H1 (cell line): Measurements from ENCODE around the gene CUEDC1. TPM values are rescaled to one million over a fixed set of nuclear protein-coding genes. Genes with fewer than 3 reads are reported as not detected.

Source experiments
- BACH1 ChIP-seq: IDR thresholded peaks from 2 replicates; pipeline ENCODE4 v1.6.1; 2012; ENCODE audit warnings: low read length, improper control_type of control experiment
- BCL11A ChIP-seq, 2 experiments: IDR thresholded peaks; one replicate each; pipeline ENCODE4 v1.6.1; 2011; ENCODE audit warnings: low read depth in 2 of 2, low read length in 2 of 2, mild to moderate bottlenecking in 2 of 2
- CEBPB ChIP-seq: IDR thresholded peaks from 2 replicates; pipeline ENCODE4 v1.6.1; 2012; ENCODE audit warnings: low read depth, low read length
- CHD1 ChIP-seq: IDR thresholded peaks from 2 replicates; pipeline ENCODE4 v1.6.1; 2012; ENCODE audit warnings: low read depth, low read length, improper control_type of control experiment
- CREB1 ChIP-seq: IDR thresholded peaks from 2 replicates; pipeline ENCODE4 v1.6.1; 2012; ENCODE audit warnings: inconsistent platforms
- FOSL1 ChIP-seq: IDR thresholded peaks from 2 replicates; pipeline ENCODE4 v1.6.1; 2011; ENCODE audit warnings: mild to moderate bottlenecking, low read depth, low read length, moderate library complexity; ENCODE audit not compliant: insufficient read depth
- GABPA ChIP-seq: IDR thresholded peaks from 2 replicates; pipeline ENCODE4 v1.6.1; 2011; ENCODE audit warnings: mild to moderate bottlenecking, low read length, moderate library complexity, borderline replicate concordance; ENCODE audit not compliant: insufficient read depth
- HDAC2 ChIP-seq, 2 experiments: fragments of 300-600 bp in 1 of 2; sonication (generic) in 1 of 2; IDR thresholded peaks; 2 replicates each; pipeline ENCODE4 v1.6.1; 2011 to 2012; ENCODE audit warnings: low read depth in 2 of 2, low read length in 2 of 2, mild to moderate bottlenecking in 2 of 2, moderate library complexity in 2 of 2, borderline replicate concordance in 1 of 2, inconsistent platforms in 1 of 2
- POLR2A ChIP-seq, 2 experiments: IDR thresholded peaks; 1 replicate in 1 of 2; 2 replicates in 1 of 2; pipeline ENCODE4 v1.6.1; 2011; ENCODE audit warnings: low read depth in 2 of 2, low read length in 2 of 2, mild to moderate bottlenecking in 2 of 2; ENCODE audit errors: control extremely low read depth in 1 of 2
- RAD21 ChIP-seq, 2 experiments: IDR thresholded peaks in 1 of 2; conservative IDR thresholded peaks in 1 of 2; 2 replicates each; pipeline ENCODE4 v1.6.1; 2011; ENCODE audit warnings: low read depth in 2 of 2, low read length in 2 of 2, improper control_type of control experiment in 1 of 2, inconsistent platforms in 1 of 2, mild to moderate bottlenecking in 1 of 2, moderate library complexity in 1 of 2
- RXRA ChIP-seq: IDR thresholded peaks from 2 replicates; pipeline ENCODE4 v1.6.1; 2011; ENCODE audit warnings: low read depth, mild to moderate bottlenecking, low read length, moderate library complexity; ENCODE audit not compliant: insufficient read depth
- polyA plus RNA-seq, 7 experiments: library from polyadenylated mRNA; depleted of rRNA in 3 of 7; stranded (reverse) in 5 of 7; unstranded in 2 of 7; fragments of >200 nt in 5 of 7; fragments of 200-250 nt in 2 of 7; gene quantifications; 1 replicate in 5 of 7; 2 replicates in 1 of 7; 4 replicates in 1 of 7; pipeline versions ENCODE4 v1.2.1 to v1.2.3, GENCODE V29; 2011 to 2013; ENCODE audit warnings: missing spikeins in 2 of 7, mixed read lengths in 2 of 7
- total RNA-seq: library from RNA; stranded (reverse); fragmentation: NEBNext Ultra II Directional; extraction: Animal tissue kit (Norgen Biotek cat#: 25700); gene quantifications from 2 replicates; pipeline ENCODE4 v1.2.1, GENCODE V29; 2021
- TF ChIP-seq, protein P1 (sequence below): fragments of 300-600 bp; sonication (generic); IDR thresholded peaks from 2 replicates; pipeline ENCODE4 v1.7.1; 2012; ENCODE audit warnings: low read length, moderate library complexity, mild to moderate bottlenecking, inconsistent platforms; ENCODE audit not compliant: insufficient replicate concordance

CUEDC1 gene
- total and polyA plus RNA-seq, 2 of the 8 experiments (the other 6 are each of a cell fraction or from before 2014, with no cell fraction given): 4.0 to 10.7 TPM

DNA sequence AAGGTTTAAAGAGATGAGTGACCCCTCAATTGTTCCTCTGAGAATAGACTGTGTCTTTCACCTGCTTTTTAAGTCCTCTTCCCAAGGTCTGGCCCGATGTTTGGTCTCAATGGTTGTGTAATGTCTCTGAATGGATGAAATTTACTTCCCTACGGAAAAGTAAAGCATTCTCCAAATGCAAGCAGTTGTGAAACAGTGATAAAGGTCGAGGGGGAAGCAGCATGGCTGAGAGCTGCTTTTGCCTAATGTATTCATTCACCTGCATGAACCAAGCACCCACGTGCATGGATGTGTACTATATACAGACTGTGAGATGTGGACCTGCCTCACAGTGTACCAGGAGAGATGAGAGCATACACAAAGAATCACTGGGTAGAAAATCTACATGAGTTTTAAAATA lies 116.8 kb downstream of the CUEDC1 start (continued):
- TF ChIP-seq, protein P1, sequence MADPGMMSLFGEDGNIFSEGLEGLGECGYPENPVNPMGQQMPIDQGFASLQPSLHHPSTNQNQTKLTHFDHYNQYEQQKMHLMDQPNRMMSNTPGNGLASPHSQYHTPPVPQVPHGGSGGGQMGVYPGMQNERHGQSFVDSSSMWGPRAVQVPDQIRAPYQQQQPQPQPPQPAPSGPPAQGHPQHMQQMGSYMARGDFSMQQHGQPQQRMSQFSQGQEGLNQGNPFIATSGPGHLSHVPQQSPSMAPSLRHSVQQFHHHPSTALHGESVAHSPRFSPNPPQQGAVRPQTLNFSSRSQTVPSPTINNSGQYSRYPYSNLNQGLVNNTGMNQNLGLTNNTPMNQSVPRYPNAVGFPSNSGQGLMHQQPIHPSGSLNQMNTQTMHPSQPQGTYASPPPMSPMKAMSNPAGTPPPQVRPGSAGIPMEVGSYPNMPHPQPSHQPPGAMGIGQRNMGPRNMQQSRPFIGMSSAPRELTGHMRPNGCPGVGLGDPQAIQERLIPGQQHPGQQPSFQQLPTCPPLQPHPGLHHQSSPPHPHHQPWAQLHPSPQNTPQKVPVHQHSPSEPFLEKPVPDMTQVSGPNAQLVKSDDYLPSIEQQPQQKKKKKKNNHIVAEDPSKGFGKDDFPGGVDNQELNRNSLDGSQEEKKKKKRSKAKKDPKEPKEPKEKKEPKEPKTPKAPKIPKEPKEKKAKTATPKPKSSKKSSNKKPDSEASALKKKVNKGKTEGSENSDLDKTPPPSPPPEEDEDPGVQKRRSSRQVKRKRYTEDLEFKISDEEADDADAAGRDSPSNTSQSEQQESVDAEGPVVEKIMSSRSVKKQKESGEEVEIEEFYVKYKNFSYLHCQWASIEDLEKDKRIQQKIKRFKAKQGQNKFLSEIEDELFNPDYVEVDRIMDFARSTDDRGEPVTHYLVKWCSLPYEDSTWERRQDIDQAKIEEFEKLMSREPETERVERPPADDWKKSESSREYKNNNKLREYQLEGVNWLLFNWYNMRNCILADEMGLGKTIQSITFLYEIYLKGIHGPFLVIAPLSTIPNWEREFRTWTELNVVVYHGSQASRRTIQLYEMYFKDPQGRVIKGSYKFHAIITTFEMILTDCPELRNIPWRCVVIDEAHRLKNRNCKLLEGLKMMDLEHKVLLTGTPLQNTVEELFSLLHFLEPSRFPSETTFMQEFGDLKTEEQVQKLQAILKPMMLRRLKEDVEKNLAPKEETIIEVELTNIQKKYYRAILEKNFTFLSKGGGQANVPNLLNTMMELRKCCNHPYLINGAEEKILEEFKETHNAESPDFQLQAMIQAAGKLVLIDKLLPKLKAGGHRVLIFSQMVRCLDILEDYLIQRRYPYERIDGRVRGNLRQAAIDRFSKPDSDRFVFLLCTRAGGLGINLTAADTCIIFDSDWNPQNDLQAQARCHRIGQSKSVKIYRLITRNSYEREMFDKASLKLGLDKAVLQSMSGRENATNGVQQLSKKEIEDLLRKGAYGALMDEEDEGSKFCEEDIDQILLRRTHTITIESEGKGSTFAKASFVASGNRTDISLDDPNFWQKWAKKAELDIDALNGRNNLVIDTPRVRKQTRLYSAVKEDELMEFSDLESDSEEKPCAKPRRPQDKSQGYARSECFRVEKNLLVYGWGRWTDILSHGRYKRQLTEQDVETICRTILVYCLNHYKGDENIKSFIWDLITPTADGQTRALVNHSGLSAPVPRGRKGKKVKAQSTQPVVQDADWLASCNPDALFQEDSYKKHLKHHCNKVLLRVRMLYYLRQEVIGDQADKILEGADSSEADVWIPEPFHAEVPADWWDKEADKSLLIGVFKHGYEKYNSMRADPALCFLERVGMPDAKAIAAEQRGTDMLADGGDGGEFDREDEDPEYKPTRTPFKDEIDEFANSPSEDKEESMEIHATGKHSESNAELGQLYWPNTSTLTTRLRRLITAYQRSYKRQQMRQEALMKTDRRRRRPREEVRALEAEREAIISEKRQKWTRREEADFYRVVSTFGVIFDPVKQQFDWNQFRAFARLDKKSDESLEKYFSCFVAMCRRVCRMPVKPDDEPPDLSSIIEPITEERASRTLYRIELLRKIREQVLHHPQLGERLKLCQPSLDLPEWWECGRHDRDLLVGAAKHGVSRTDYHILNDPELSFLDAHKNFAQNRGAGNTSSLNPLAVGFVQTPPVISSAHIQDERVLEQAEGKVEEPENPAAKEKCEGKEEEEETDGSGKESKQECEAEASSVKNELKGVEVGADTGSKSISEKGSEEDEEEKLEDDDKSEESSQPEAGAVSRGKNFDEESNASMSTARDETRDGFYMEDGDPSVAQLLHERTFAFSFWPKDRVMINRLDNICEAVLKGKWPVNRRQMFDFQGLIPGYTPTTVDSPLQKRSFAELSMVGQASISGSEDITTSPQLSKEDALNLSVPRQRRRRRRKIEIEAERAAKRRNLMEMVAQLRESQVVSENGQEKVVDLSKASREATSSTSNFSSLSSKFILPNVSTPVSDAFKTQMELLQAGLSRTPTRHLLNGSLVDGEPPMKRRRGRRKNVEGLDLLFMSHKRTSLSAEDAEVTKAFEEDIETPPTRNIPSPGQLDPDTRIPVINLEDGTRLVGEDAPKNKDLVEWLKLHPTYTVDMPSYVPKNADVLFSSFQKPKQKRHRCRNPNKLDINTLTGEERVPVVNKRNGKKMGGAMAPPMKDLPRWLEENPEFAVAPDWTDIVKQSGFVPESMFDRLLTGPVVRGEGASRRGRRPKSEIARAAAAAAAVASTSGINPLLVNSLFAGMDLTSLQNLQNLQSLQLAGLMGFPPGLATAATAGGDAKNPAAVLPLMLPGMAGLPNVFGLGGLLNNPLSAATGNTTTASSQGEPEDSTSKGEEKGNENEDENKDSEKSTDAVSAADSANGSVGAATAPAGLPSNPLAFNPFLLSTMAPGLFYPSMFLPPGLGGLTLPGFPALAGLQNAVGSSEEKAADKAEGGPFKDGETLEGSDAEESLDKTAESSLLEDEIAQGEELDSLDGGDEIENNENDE: no peak
- no peak for TF ChIP-seq BCL11A (IDR thresholded peaks at IDR 0.05; ENCODE audit: low read depth in 2 of 2, low read length in 2 of 2)
- no peak for TF ChIP-seq CHD1
- no peak for TF ChIP-seq HDAC2 (IDR thresholded peaks at IDR 0.05; ENCODE audit: borderline replicate concordance in 1 of 2, low read depth in 2 of 2, low read length in 2 of 2)
- TF ChIP-seq RXRA: no peak
- TF ChIP-seq RAD21 (IDR thresholded peaks at IDR 0.05 in 1 of 2, conservative IDR thresholded peaks at IDR 0.05 in 1 of 2; ENCODE audit: low read depth in 2 of 2, low read length in 2 of 2): no peak
- TF ChIP-seq BACH1: no peak
- no peak for TF ChIP-seq CEBPB
- no peak for TF ChIP-seq POLR2A (IDR thresholded peaks at IDR 0.05; ENCODE audit: control extremely low read depth in 1 of 2, low read depth in 2 of 2, low read length in 2 of 2)
- no peak for TF ChIP-seq CREB1
- no peak for TF ChIP-seq GABPA
- TF ChIP-seq FOSL1: no peak
